GM23338 (cell line): Measurements from ENCODE around the gene TP73. TPM values are rescaled to one million over a fixed set of nuclear protein-coding genes. Genes with fewer than 3 reads are reported as not detected.

Source experiments
- ATAC-seq: fragments of 200-7000 bp; cut with Tn5 transposase; 3 replicates; pipeline ENCODE4 v1.9.1; 2020
- DNase-seq: peaks from one replicate; pipeline ENCODE4 v3.0.0-alpha.2; 2015; ENCODE audit warnings: low spot score
- H2AFZ ChIP-seq: fragments of 200-600 bp; sonication (generic); 2 replicates; pipeline ENCODE4 v1.8.0; 2016; ENCODE audit warnings: antibody characterized with exemption, mild to moderate bottlenecking, moderate library complexity
- H3F3A ChIP-seq: fragments of 200-600 bp; sonication (generic); replicated peaks from 2 replicates; pipeline ENCODE4 v1.8.0; 2017; ENCODE audit warnings: antibody characterized with exemption, mixed run types, low read depth
- H3K27ac ChIP-seq: fragments of 200-600 bp; sonication (generic); 2 replicates; pipeline ENCODE4 v1.6.1; 2016; ENCODE audit warnings: low read depth
- H3K27me3 ChIP-seq: fragments of 200-600 bp; sonication (generic); 2 replicates; pipeline ENCODE4 v1.8.0; 2016; ENCODE audit warnings: mild to moderate bottlenecking, mixed run types, moderate library complexity; ENCODE audit not compliant: insufficient read depth
- H3K36me3 ChIP-seq: fragments of 200-600 bp; sonication (generic); 2 replicates; pipeline ENCODE4 v1.8.0; 2016; ENCODE audit warnings: mild to moderate bottlenecking; ENCODE audit not compliant: insufficient read depth
- H3K4me1 ChIP-seq: fragments of 200-600 bp; sonication (generic); 2 replicates; pipeline ENCODE4 v1.8.0; 2016; ENCODE audit warnings: mild to moderate bottlenecking, moderate library complexity; ENCODE audit not compliant: insufficient read depth
- H3K4me2 ChIP-seq: fragments of 200-600 bp; sonication (generic); 2 replicates; pipeline ENCODE4 v1.7.1; 2017; ENCODE audit warnings: mixed run types
- H3K4me3 ChIP-seq: fragments of 200-600 bp; sonication (generic); 2 replicates; pipeline ENCODE4 v1.6.1; 2016; ENCODE audit warnings: mixed run types
- H3K79me2 ChIP-seq: fragments of 200-600 bp; sonication (generic); replicated peaks from 2 replicates; pipeline ENCODE4 v1.8.0; 2017; ENCODE audit warnings: mild to moderate bottlenecking; ENCODE audit not compliant: insufficient read depth
- H3K9me2 ChIP-seq: fragments of 200-600 bp; sonication (generic); 2 replicates; pipeline ENCODE4 v1.8.0; 2017; ENCODE audit not compliant: insufficient read depth
- H4K20me1 ChIP-seq: fragments of 200-600 bp; sonication (generic); replicated peaks from 2 replicates; pipeline ENCODE4 v1.8.0; 2017; ENCODE audit warnings: mild to moderate bottlenecking; ENCODE audit not compliant: insufficient read depth
- H3K27ac Mint-ChIP-seq: 2 replicates; pipeline ENCODE4 v1.8.0; 2020; ENCODE audit warnings: inconsistent platforms, mild to moderate bottlenecking, moderate library complexity, mixed read lengths
- H3K27me3 Mint-ChIP-seq: 3 replicates; pipeline ENCODE4 v1.8.0; 2022; ENCODE audit warnings: low read depth, mild to moderate bottlenecking, moderate library complexity, mixed read lengths, inconsistent platforms; ENCODE audit not compliant: insufficient read depth, poor library complexity
- H3K36me3 Mint-ChIP-seq: 3 replicates; pipeline ENCODE4 v1.8.0; 2021; ENCODE audit warnings: low read depth, mild to moderate bottlenecking, inconsistent platforms, moderate library complexity, mixed read lengths
- H3K4me1 Mint-ChIP-seq: 3 replicates; pipeline ENCODE4 v1.8.0; 2020; ENCODE audit warnings: mild to moderate bottlenecking, inconsistent platforms, mixed read lengths
- H3K4me3 Mint-ChIP-seq: 3 replicates; pipeline ENCODE4 v1.8.0; 2021; ENCODE audit warnings: moderate library complexity, mild to moderate bottlenecking, inconsistent platforms, mixed read lengths
- H3K9me3 Mint-ChIP-seq: 3 replicates; pipeline ENCODE4 v1.8.0; 2020; ENCODE audit warnings: moderate library complexity, mild to moderate bottlenecking, inconsistent platforms, mixed read lengths
- CTCF ChIP-seq, 2 experiments: fragments of 200-600 bp in 1 of 2; sonication (generic) in 1 of 2; conservative IDR thresholded peaks; 2 replicates each; pipeline versions ENCODE4 v1.5.1 to v1.6.1; 2016 to 2017; ENCODE audit warnings: antibody characterized with exemption in 2 of 2, low read depth in 2 of 2, mild to moderate bottlenecking in 2 of 2, moderate library complexity in 1 of 2
- EZH2phosphoT487 ChIP-seq: fragments of 200-600 bp; sonication (generic); IDR thresholded peaks from one replicate; pipeline ENCODE4 v1.8.1; 2018; ENCODE audit warnings: antibody characterized with exemption; ENCODE audit not compliant: unreplicated experiment
- JUNB ChIP-seq: IDR thresholded peaks from one replicate; pipeline ENCODE4 v1.6.1; 2016; ENCODE audit warnings: antibody characterized with exemption; ENCODE audit not compliant: unreplicated experiment
- NANOG ChIP-seq: IDR thresholded peaks from 2 replicates; pipeline ENCODE4 v1.6.1; 2016; ENCODE audit warnings: antibody characterized with exemption, borderline replicate concordance
- ZNF114 ChIP-seq: fragments of 250-450 bp; sonication (Bioruptor Pico); IDR thresholded peaks from 2 replicates; pipeline ENCODE4 v1.5.0; 2020; ENCODE audit warnings: mild to moderate bottlenecking, moderate library complexity
- ZNF331 ChIP-seq: fragments of 250-450 bp; sonication (Bioruptor Pico); IDR thresholded peaks from 2 replicates; pipeline ENCODE4 v1.5.0; 2020; ENCODE audit warnings: low read depth, mild to moderate bottlenecking, moderate library complexity
- ZNF462 ChIP-seq: fragments of 250-450 bp; sonication (Bioruptor Pico); IDR thresholded peaks from 2 replicates; pipeline ENCODE4 v1.5.0; 2020; ENCODE audit warnings: mild to moderate bottlenecking, moderate library complexity
- polyA plus RNA-seq: library from polyadenylated mRNA; unstranded; fragments of >200 nt; fragmentation: Nextera tagmentation; extraction: Ambion mirVana; gene quantifications from 2 replicates; pipeline ENCODE4 v1.2.1, GENCODE V29; 2016
- total RNA-seq: library from RNA; depleted of rRNA; stranded (reverse); fragments of >200 nt; shearing (Covaris generic); gene quantifications from 2 replicates; pipeline ENCODE4 v1.2.3, GENCODE V29; 2014

Gene TP73
- total and polyA plus RNA-seq, 2 experiments from 2014 or later: 1.4 to 3.4 TPM

GRCh38 chr1:3638676-3639075 is 13.6 kb upstream of the TP73 start (continued):
- TF ChIP-seq ZNF114 (no peak), ZNF331 (CRISPR knock-in tag) (no peak), CTCF (conservative IDR thresholded peaks at IDR 0.05; ENCODE audit: low read depth in 2 of 2) (no peak)

- H3K27me3 Mint-ChIP-seq: peaks cover 2% of the 10 kb centered on the region
- no peak overlapping the region for H3K4me3 Mint-ChIP-seq
- H2AFZ ChIP-seq: no peak overlapping the region
- H3K79me2 ChIP-seq: peaks cover 8% of the 10 kb centered on the region; the same call in 1 of the 2 replicates
- H3K4me1 ChIP-seq: no peaks in the 10 kb centered on the region
- no peak for TF ChIP-seq ZNF462 (CRISPR knock-in tag)
- no peak for TF ChIP-seq NANOG
- TF ChIP-seq CTCF (conservative IDR thresholded peaks at IDR 0.05; ENCODE audit: low read depth in 2 of 2): no peak
- TF ChIP-seq ZNF331 (CRISPR knock-in tag): no peak
- no peak for TF ChIP-seq JUNB
- TF ChIP-seq EZH2phosphoT487: no peak
- TF ChIP-seq ZNF114: no peak
- no peaks in the 10 kb centered on the region for H4K20me1 ChIP-seq
- no peak for DNase-seq
- H3K4me3 ChIP-seq: no peak overlapping the region
- H3K27ac Mint-ChIP-seq: no peak overlapping the region
- no peak overlapping the region for H3K27ac ChIP-seq
- no peak for ATAC-seq
- no peaks in the 10 kb centered on the region; the same call in 1 of the 2 replicates for H3F3A ChIP-seq
- no peaks in the 10 kb centered on the region for H3K27me3 ChIP-seq
- H3K9me2 ChIP-seq: no peaks in the 10 kb centered on the region
- H3K36me3 Mint-ChIP-seq: peaks cover 24% of the 10 kb centered on the region
- H3K4me2 ChIP-seq: no peak overlapping the region
- H3K4me1 Mint-ChIP-seq: no peaks in the 10 kb centered on the region
- H3K36me3 ChIP-seq: peaks cover 13% of the 10 kb centered on the region; the same call in 1 of the 2 replicates
- H3K9me3 Mint-ChIP-seq: no peaks in the 10 kb centered on the region
Observed at GRCh38 chr1:3639397-3639911, 12.9 kb upstream of the TP73 start.
